Thyroid gland (tissue), 4 donors: ENCODE measurements around the gene RAPGEF1. TPM values are rescaled to one million over a fixed set of nuclear protein-coding genes. Genes with fewer than 3 reads are reported as not detected.
A peak's percentile ranks its signal among the peaks of the same experiment; 100 is the strongest.

Experiments
- DNase-seq, 2 donors: peaks; one replicate each; pipeline ENCODE4 v3.0.0-alpha.2; 2019
- H3K27ac ChIP-seq, 3 donors: fragments of 200-600 bp; sonication (generic); 1 replicate in 2 of 3; 2 replicates in 1 of 3; pipeline ENCODE4 v1.5.1; 2016 to 2019; ENCODE audit warnings: mild to moderate bottlenecking in 1 of 3, moderate library complexity in 1 of 3
- H3K27me3 ChIP-seq: fragments of 200-600 bp; sonication (generic); one replicate; pipeline ENCODE4 v1.5.1; 2019
- H3K36me3 ChIP-seq, 2 donors: fragments of 200-600 bp; sonication (generic); one replicate each; pipeline ENCODE4 v1.5.1; 2016 to 2019
- H3K4me1 ChIP-seq, 2 donors: fragments of 200-600 bp; sonication (generic); one replicate each; pipeline ENCODE4 v1.5.1; 2017 to 2019
- H3K4me3 ChIP-seq, 3 donors: fragments of 200-600 bp; sonication (generic); replicated peaks in 1 of 3; 1 replicate in 2 of 3; 2 replicates in 1 of 3; pipeline ENCODE4 v1.5.1; 2016; ENCODE audit warnings: mild to moderate bottlenecking in 1 of 3
- H3K9me3 ChIP-seq: fragments of 200-600 bp; sonication (generic); one replicate; pipeline ENCODE4 v1.5.1; 2017
- POLR2A ChIP-seq, 2 donors: fragments of 450-650 bp; IDR thresholded peaks; one replicate each; pipeline ENCODE4 v1.6.1; 2017; ENCODE audit warnings: antibody characterized with exemption in 2 of 2, mild to moderate bottlenecking in 2 of 2, moderate library complexity in 1 of 2
- WGBS, 2 donors: methylation state at CpG; one replicate each; pipeline ENCODE4 v1.1.5; 2017; 5-methylcytosine and 5-hydroxymethylcytosine counted together
- intact Hi-C: fragments of 100-400 bp; cut with DNase I; formaldehyde crosslinking; loops from one replicate; pipeline ENCODE4 v1.15.1; 2023
- total RNA-seq, 4 donors: library from RNA; depleted of rRNA; stranded (reverse); fragments of >200 nt; gene quantifications; one replicate each; pipeline ENCODE4 v1.2.3, GENCODE V29; 2016
- TF ChIP-seq, protein P1 (sequence below), 6 experiments: fragments of 200-600 bp in 3 of 6; fragments of 450-650 bp in 3 of 6; sonication (generic) in 3 of 6; IDR thresholded peaks; one replicate each; pipeline ENCODE4 v1.5.1; 2016 to 2019; ENCODE audit warnings: antibody characterized with exemption in 6 of 6, mild to moderate bottlenecking in 2 of 6, inconsistent platforms in 1 of 6, moderate library complexity in 1 of 6

The RAPGEF1 gene
- total RNA-seq, 4 donors from 2014 or later = 39.6 to 52.5 (median 44.9) TPM

- Histone ChIP-seq H3K36me3 (no peaks in the 10 kb centered on the region), H3K4me3 (no peak overlapping the region), H3K27me3 (no peaks in the 10 kb centered on the region), H3K27ac (no peak overlapping the region), H3K4me1 (no peaks in the 10 kb centered on the region), H3K9me3 (no peaks in the 10 kb centered on the region)
- WGBS, 2 donors = 89 to 92% methylated on average over 3 of the region's 3 CpGs
- intact Hi-C loops = no loop called here
- TF ChIP-seq POLR2A (IDR thresholded peaks at IDR 0.05) = no peak
- TF ChIP-seq, protein P1, sequence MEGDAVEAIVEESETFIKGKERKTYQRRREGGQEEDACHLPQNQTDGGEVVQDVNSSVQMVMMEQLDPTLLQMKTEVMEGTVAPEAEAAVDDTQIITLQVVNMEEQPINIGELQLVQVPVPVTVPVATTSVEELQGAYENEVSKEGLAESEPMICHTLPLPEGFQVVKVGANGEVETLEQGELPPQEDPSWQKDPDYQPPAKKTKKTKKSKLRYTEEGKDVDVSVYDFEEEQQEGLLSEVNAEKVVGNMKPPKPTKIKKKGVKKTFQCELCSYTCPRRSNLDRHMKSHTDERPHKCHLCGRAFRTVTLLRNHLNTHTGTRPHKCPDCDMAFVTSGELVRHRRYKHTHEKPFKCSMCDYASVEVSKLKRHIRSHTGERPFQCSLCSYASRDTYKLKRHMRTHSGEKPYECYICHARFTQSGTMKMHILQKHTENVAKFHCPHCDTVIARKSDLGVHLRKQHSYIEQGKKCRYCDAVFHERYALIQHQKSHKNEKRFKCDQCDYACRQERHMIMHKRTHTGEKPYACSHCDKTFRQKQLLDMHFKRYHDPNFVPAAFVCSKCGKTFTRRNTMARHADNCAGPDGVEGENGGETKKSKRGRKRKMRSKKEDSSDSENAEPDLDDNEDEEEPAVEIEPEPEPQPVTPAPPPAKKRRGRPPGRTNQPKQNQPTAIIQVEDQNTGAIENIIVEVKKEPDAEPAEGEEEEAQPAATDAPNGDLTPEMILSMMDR (IDR thresholded peaks at IDR 0.05) = no peak
- DNase-seq = no peak
These were observed 31.8 kb upstream of the RAPGEF1 start for GRCh38 chr9:131771646-131772045.

DNA sequence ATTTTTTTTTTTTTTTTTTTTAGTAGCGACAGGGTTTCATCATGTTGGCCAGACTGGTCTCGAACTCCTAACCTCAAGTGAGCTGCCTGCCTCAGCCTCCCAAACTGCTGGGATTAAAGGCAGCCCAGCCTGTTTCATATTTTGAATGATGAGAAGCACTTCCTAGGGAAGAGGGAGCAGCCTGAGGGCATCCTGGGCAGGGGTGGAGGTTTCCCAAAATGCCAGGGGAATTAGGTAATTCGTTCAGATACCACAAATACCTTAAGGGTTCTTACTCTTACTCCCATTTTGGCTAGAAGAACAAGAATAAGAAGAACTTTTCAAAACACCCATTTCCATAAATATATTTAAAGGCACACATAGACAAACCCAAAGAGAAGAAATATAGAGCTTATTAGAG, 29.5 kb upstream of the RAPGEF1 start:
- H3K36me3 ChIP-seq = no peaks in the 10 kb centered on the region
- DNase-seq = no peak
- TF ChIP-seq POLR2A (IDR thresholded peaks at IDR 0.05) = no peak
- TF ChIP-seq, protein P1 (IDR thresholded peaks at IDR 0.05) = no peak
- intact Hi-C loops = no loop called here
- no peaks in the 10 kb centered on the region for H3K4me1 ChIP-seq
- H3K9me3 ChIP-seq = no peaks in the 10 kb centered on the region
- WGBS, 2 donors = 54 to 60% methylated on average over 3 of the region's 3 CpGs
- H3K4me3 ChIP-seq = no peak overlapping the region
- no peak overlapping the region for H3K27ac ChIP-seq
- no peaks in the 10 kb centered on the region for H3K27me3 ChIP-seq

DNA sequence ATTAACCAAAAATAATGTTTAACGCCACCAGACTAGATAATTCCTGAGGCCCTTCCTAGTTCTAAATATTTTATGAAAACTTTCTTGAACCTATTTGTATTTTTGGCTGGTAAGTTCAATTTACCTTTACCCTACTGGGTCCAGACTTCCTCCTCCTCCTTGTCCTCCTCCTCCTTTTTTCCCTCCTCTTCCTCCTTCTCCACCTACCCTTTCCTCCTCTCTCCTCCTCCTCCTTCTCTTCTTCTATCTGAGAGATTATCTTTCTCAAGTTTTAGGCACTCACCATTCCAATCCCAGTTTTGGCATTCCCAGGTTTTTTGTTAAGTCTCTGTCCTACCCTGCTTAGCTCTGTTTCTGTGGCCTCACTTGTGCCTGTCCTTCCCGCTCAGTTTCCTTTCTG, 24.7 kb upstream of the RAPGEF1 start:
- WGBS, 2 donors = 74 to 84% methylated on average over 2 of the region's 2 CpGs
- Histone ChIP-seq H3K9me3 (no peaks in the 10 kb centered on the region), H3K4me3 (no peak overlapping the region), H3K27me3 (no peaks in the 10 kb centered on the region), H3K27ac (no peak overlapping the region), H3K36me3 (no peaks in the 10 kb centered on the region), H3K4me1 (peaks cover 0 to 5% of the 10 kb centered on the region in 2 donors)
- DNase-seq = no peak
- intact Hi-C loops = loop anchor here (5.0 kb wide), 1 partner anchor 473 kb away; no protein-coding TSS in a partner anchor
- TF ChIP-seq, protein P1 (IDR thresholded peaks at IDR 0.05) = no peak
- TF ChIP-seq POLR2A (IDR thresholded peaks at IDR 0.05) = no peak

- TF ChIP-seq POLR2A (IDR thresholded peaks at IDR 0.05) = no peak
- TF ChIP-seq, protein P1 (IDR thresholded peaks at IDR 0.05) = peak; percentile 64 to 93 (median 88)
- intact Hi-C loops = loop anchor here (5.0 kb wide), 1 partner anchor 475 kb away; no protein-coding TSS in a partner anchor
- H3K4me3 ChIP-seq = no peak overlapping the region
These were observed 22.6 kb upstream of the RAPGEF1 start for GRCh38 chr9:131762356-131762932.

DNA sequence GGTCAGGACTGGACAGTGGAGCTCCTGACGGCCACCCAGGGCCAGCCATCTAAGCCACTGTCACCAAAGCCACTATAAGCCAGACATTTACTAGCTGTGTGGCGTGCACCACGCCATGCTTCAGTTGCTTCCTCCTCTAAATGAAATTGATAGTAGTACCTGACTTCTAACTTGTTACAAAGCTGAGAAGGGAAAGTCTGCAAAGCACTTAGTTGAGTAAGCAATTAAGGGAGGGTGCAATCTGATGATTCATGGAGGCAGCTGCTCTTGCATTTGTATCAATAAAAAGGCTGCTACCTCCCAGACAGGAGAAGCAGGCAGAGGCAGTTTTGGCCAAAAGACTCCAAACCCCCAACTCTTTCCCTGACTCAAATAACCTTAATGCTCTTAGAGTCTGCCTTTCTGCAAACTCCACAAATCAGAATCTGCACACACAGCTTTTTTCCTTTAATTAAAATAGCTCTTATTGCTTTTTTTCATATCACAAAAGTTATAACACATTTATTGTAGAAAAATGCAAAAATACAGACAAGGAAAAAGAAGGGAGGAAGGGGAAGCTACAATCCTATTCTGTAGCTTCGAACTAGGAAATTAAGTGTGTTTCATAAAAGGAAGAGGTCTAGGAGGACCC, 19.3 kb upstream of the RAPGEF1 start:
- H3K4me1 ChIP-seq = peaks cover 0 to 5% of the 10 kb centered on the region in 2 donors
- H3K9me3 ChIP-seq = no peaks in the 10 kb centered on the region
- intact Hi-C loops = no loop called here
- peaks cover 6% of the 10 kb centered on the region for H3K27me3 ChIP-seq
- DNase-seq = no peak
- no peak overlapping the region for H3K4me3 ChIP-seq
- no peaks in the 10 kb centered on the region for H3K36me3 ChIP-seq
- 54 to 59% methylated on average over 4 of the region's 4 CpGs for WGBS, 2 donors
- no peak overlapping the region for H3K27ac ChIP-seq
- TF ChIP-seq, protein P1 (IDR thresholded peaks at IDR 0.05) = no peak
- no peak for TF ChIP-seq POLR2A (IDR thresholded peaks at IDR 0.05)

More at GRCh38 chr9:131762356-131762932, 22.6 kb upstream of the RAPGEF1 start:
- DNase-seq = peak; percentile 69 to 73
- Histone ChIP-seq H3K27ac (no peak overlapping the region), H3K9me3 (no peaks in the 10 kb centered on the region), H3K36me3 (no peaks in the 10 kb centered on the region), H3K27me3 (no peaks in the 10 kb centered on the region), H3K4me1 (peaks cover 0 to 5% of the 10 kb centered on the region in 2 donors)
- 10 to 16% methylated on average over 17 to 20 of the region's 38 CpGs for WGBS, 2 donors
